HEK293 (cell line): ENCODE measurements around the gene KBTBD13.

Experiments
- CTCF ChIA-PET: fragments of 350-600 bp; formaldehyde crosslinking; extraction: SDS; loops from one replicate; lab custom pipeline; 2021; ENCODE audit warnings: antibody characterized with exemption; lab: Yijun Ruan, JAX
- POLR2A ChIA-PET: fragments of 300-600 bp; formaldehyde crosslinking; extraction: SDS; loops from one replicate; lab custom pipeline; 2020; ENCODE audit warnings: antibody characterized with exemption, inconsistent platforms; lab: Yijun Ruan, JAX
- H3K27ac ChIP-seq: fragments of 200-500 bp; sonication (Bioruptor generic); 2 replicates; pipeline ENCODE4 v1.5.1; 2014; ENCODE audit warnings: low read depth, low read length, control low read depth, inconsistent platforms; ENCODE audit errors: extremely low read depth
- H3K36me3 ChIP-seq, 2 experiments: fragments of 200-500 bp in 1 of 2; sonication (Bioruptor generic) in 1 of 2; 1 replicate in 1 of 2; 2 replicates in 1 of 2; pipeline ENCODE4 v1.5.1; 2014 to 2017; ENCODE audit warnings: inconsistent platforms in 2 of 2, low read length in 2 of 2; ENCODE audit not compliant: control insufficient read depth in 2 of 2, insufficient read depth in 1 of 2
- H3K4me1 ChIP-seq: fragments of 200-500 bp; sonication (Bioruptor generic); 2 replicates; pipeline ENCODE4 v1.5.1; 2014; ENCODE audit warnings: mild to moderate bottlenecking, low read length, inconsistent platforms; ENCODE audit not compliant: control insufficient read depth, insufficient read depth
- H3K4me3 ChIP-seq: 2 replicates; pipeline ENCODE4 v1.5.1; 2011; ENCODE audit warnings: low read depth, mild to moderate bottlenecking, control low read depth, low read length, moderate library complexity
- H3K9me3 ChIP-seq: fragments of 200-500 bp; sonication (Bioruptor generic); 2 replicates; pipeline ENCODE4 v1.5.1; 2014; ENCODE audit warnings: low read depth, low read length, inconsistent platforms; ENCODE audit not compliant: control insufficient read depth, insufficient read depth
- KLF1 ChIP-seq: fragments of 450-650 bp; formaldehyde crosslinking; IDR thresholded peaks from 2 replicates; pipeline ENCODE4 v1.5.1; 2016; ENCODE audit warnings: missing biosample characterization, missing genetic modification characterization
- KLF10 ChIP-seq: fragments of 450-650 bp; IDR thresholded peaks from 2 replicates; pipeline ENCODE4 v1.5.1; 2018; ENCODE audit warnings: missing biosample characterization, mild to moderate bottlenecking, missing genetic modification characterization
- KLF8 ChIP-seq: fragments of 450-650 bp; formaldehyde crosslinking; IDR thresholded peaks from 2 replicates; pipeline ENCODE4 v1.5.1; 2016; ENCODE audit warnings: missing biosample characterization, missing genetic modification characterization
- OVOL3 ChIP-seq: fragments of 450-650 bp; formaldehyde crosslinking; IDR thresholded peaks from 2 replicates; pipeline ENCODE4 v1.5.1; 2016; ENCODE audit warnings: missing biosample characterization, missing genetic modification characterization
- PRDM4 ChIP-seq: fragments of 450-650 bp; formaldehyde crosslinking; IDR thresholded peaks from 2 replicates; pipeline ENCODE4 v1.5.1; 2017; ENCODE audit warnings: missing biosample characterization, missing genetic modification characterization
- ZBTB10 ChIP-seq: fragments of 450-650 bp; formaldehyde crosslinking; IDR thresholded peaks from 2 replicates; pipeline ENCODE4 v1.5.1; 2016; ENCODE audit warnings: missing biosample characterization, missing genetic modification characterization
- ZBTB44 ChIP-seq: fragments of 450-650 bp; IDR thresholded peaks from 2 replicates; pipeline ENCODE4 v1.5.1; 2018; ENCODE audit warnings: missing biosample characterization, mild to moderate bottlenecking, missing genetic modification characterization
- ZBTB8A ChIP-seq: fragments of 450-650 bp; formaldehyde crosslinking; IDR thresholded peaks from 2 replicates; pipeline ENCODE4 v1.5.1; 2016; ENCODE audit warnings: missing biosample characterization, missing genetic modification characterization
- ZNF132 ChIP-seq: fragments of 450-650 bp; formaldehyde crosslinking; IDR thresholded peaks from 2 replicates; pipeline ENCODE4 v1.5.1; 2017; ENCODE audit warnings: missing biosample characterization, missing genetic modification characterization, borderline replicate concordance
- ZNF148 ChIP-seq: fragments of 450-650 bp; formaldehyde crosslinking; IDR thresholded peaks from 2 replicates; pipeline ENCODE4 v1.5.0; 2017; ENCODE audit warnings: missing biosample characterization, missing genetic modification characterization, borderline replicate concordance
- ZNF16 ChIP-seq: fragments of 450-650 bp; formaldehyde crosslinking; IDR thresholded peaks from 2 replicates; pipeline ENCODE4 v1.5.1; 2016; ENCODE audit warnings: low read depth, missing biosample characterization, missing genetic modification characterization
- ZNF175 ChIP-seq: fragments of 450-650 bp; formaldehyde crosslinking; IDR thresholded peaks from 2 replicates; pipeline ENCODE4 v1.5.1; 2016; ENCODE audit warnings: missing biosample characterization, missing genetic modification characterization
- ZNF292 ChIP-seq: fragments of 450-650 bp; formaldehyde crosslinking; IDR thresholded peaks from 2 replicates; pipeline ENCODE4 v1.5.1; 2016; ENCODE audit warnings: low read depth, missing biosample characterization, missing genetic modification characterization, borderline replicate concordance
- ZNF513 ChIP-seq: fragments of 450-650 bp; IDR thresholded peaks from 2 replicates; pipeline ENCODE4 v1.5.1; 2018; ENCODE audit warnings: missing biosample characterization, missing genetic modification characterization
- ZNF623 ChIP-seq: fragments of 450-650 bp; formaldehyde crosslinking; IDR thresholded peaks from 2 replicates; pipeline ENCODE4 v1.5.1; 2016; ENCODE audit warnings: missing biosample characterization, missing genetic modification characterization
- ZNF629 ChIP-seq: fragments of 450-650 bp; formaldehyde crosslinking; IDR thresholded peaks from 2 replicates; pipeline ENCODE4 v1.5.1; 2017; ENCODE audit warnings: missing biosample characterization, missing genetic modification characterization
- ZNF768 ChIP-seq: fragments of 450-650 bp; formaldehyde crosslinking; IDR thresholded peaks from 2 replicates; pipeline ENCODE4 v1.5.1; 2018; ENCODE audit warnings: missing biosample characterization, mild to moderate bottlenecking, missing genetic modification characterization

KBTBD13 gene

GRCh38 chr15:65040461-65040860 lies 36.1 kb upstream of the KBTBD13 start:
- no peaks in the 10 kb centered on the region for H3K36me3 ChIP-seq
- no peak overlapping the region for H3K4me3 ChIP-seq
- ChIA-PET POLR2A (no interaction called here), CTCF (no interaction called here)
- no peak for TF ChIP-seq ZNF148 (tag by site-specific recombination)
- no peak for TF ChIP-seq KLF1
- no peak for TF ChIP-seq ZNF768
- no peak for TF ChIP-seq ZNF513 (tag by site-specific recombination)
- no peak for TF ChIP-seq ZNF16 (tag by site-specific recombination)
- no peak for TF ChIP-seq ZBTB8A (tag by site-specific recombination)
- no peak for TF ChIP-seq OVOL3 (tag by site-specific recombination)
- TF ChIP-seq ZNF132 (tag by site-specific recombination), result no peak
- TF ChIP-seq ZNF629 (tag by site-specific recombination), result no peak
- TF ChIP-seq ZBTB44 (tag by site-specific recombination), result no peak
- no peak for TF ChIP-seq ZNF623 (tag by site-specific recombination)
- TF ChIP-seq KLF8 (tag by site-specific recombination), result no peak
- no peak overlapping the region for H3K27ac ChIP-seq
- H3K9me3 ChIP-seq, result no peaks in the 10 kb centered on the region
- no peaks in the 10 kb centered on the region for H3K4me1 ChIP-seq

GRCh38 chr15:65041787-65042186 lies 34.8 kb upstream of the KBTBD13 start:
- POLR2A ChIA-PET, result no interaction called here
- H3K36me3 ChIP-seq, result no peaks in the 10 kb centered on the region
- no peaks in the 10 kb centered on the region for H3K4me1 ChIP-seq
- H3K9me3 ChIP-seq, result no peaks in the 10 kb centered on the region
- no peak overlapping the region for H3K4me3 ChIP-seq
- TF ChIP-seq ZNF292 (tag by site-specific recombination) (no peak), KLF10 (tag by site-specific recombination) (no peak), ZNF175 (tag by site-specific recombination) (no peak), PRDM4 (tag by site-specific recombination) (no peak), ZBTB10 (tag by site-specific recombination) (no peak)
- TF ChIP-seq, all 188 proteins: peak for 0
- CTCF ChIA-PET, result interaction anchor here (2.5 kb wide), 1 partner anchor 14 kb away, joined by 10 read pairs; no protein-coding TSS in a partner anchor
- no peak overlapping the region for H3K27ac ChIP-seq
